Glutamatergic neuron (in vitro differentiated cells): ENCODE results near the gene PNKD. TPM values are rescaled to one million over a fixed set of nuclear protein-coding genes. Genes with fewer than 3 reads are reported as not detected.

Source experiments
- DNase-seq: peaks from one replicate; pipeline ENCODE4 v3.0.0; 2022
- H3K27ac Mint-ChIP-seq: one replicate; pipeline ENCODE4 v1.8.0; 2020; ENCODE audit warnings: mild to moderate bottlenecking, mixed read lengths, inconsistent platforms; ENCODE audit not compliant: unreplicated experiment
- H3K27me3 Mint-ChIP-seq: one replicate; pipeline ENCODE4 v1.8.0; 2020; ENCODE audit warnings: mild to moderate bottlenecking, moderate library complexity, mixed read lengths, inconsistent platforms; ENCODE audit not compliant: unreplicated experiment
- H3K36me3 Mint-ChIP-seq: one replicate; pipeline ENCODE4 v1.8.0; 2020; ENCODE audit warnings: mild to moderate bottlenecking, mixed read lengths, inconsistent platforms; ENCODE audit not compliant: unreplicated experiment
- H3K4me1 Mint-ChIP-seq: one replicate; pipeline ENCODE4 v1.8.0; 2020; ENCODE audit warnings: mild to moderate bottlenecking, low read depth, mixed read lengths, inconsistent platforms; ENCODE audit not compliant: unreplicated experiment
- H3K4me3 Mint-ChIP-seq: one replicate; pipeline ENCODE4 v1.8.0; 2020; ENCODE audit warnings: mild to moderate bottlenecking, mixed read lengths, inconsistent platforms; ENCODE audit not compliant: unreplicated experiment
- H3K9me3 Mint-ChIP-seq: one replicate; pipeline ENCODE4 v1.8.0; 2020; ENCODE audit warnings: mild to moderate bottlenecking, moderate library complexity, mixed read lengths, inconsistent platforms; ENCODE audit not compliant: unreplicated experiment
- CTCF ChIP-seq: fragments of 200-600 bp; sonication (generic); IDR thresholded peaks from one replicate; pipeline ENCODE4 v1.5.0; 2021; ENCODE audit not compliant: partially characterized antibody, unreplicated experiment
- total RNA-seq: library from RNA; stranded (reverse); fragmentation: NEBNext Ultra II Directional; extraction: Animal tissue kit (Norgen Biotek cat#: 25700); gene quantifications from one replicate; pipeline ENCODE4 v1.2.1, GENCODE V29; 2021; ENCODE audit not compliant: unreplicated experiment

The PNKD gene
- total RNA-seq, 1 donor from 2014 or later = 44.2 TPM

- Mint-ChIP-seq H3K27ac (no peak overlapping the region), H3K9me3 (peaks cover 14% of the 10 kb centered on the region), H3K4me1 (peaks cover 8% of the 10 kb centered on the region), H3K4me3 (no peak overlapping the region), H3K36me3 (no peaks in the 10 kb centered on the region), H3K27me3 (peaks cover 13% of the 10 kb centered on the region)
- TF ChIP-seq CTCF = no peak
- no peak for DNase-seq
These were observed 123.5 kb downstream of the PNKD start for GRCh38 chr2:218393750-218394290.

- Mint-ChIP-seq H3K36me3 (no peaks in the 10 kb centered on the region), H3K4me3 (no peak overlapping the region), H3K9me3 (peaks cover 12% of the 10 kb centered on the region), H3K4me1 (peaks cover 8% of the 10 kb centered on the region), H3K27me3 (peaks cover 13% of the 10 kb centered on the region), H3K27ac (no peak overlapping the region)
- TF ChIP-seq CTCF = no peak
- no peak for DNase-seq
These were observed 124.2 kb downstream of the PNKD start for GRCh38 chr2:218394298-218395089.

GRCh38 chr2:218395090-218395444, 124.7 kb downstream of the PNKD start:
- Mint-ChIP-seq H3K27me3 (peaks cover 13% of the 10 kb centered on the region), H3K4me3 (no peak overlapping the region), H3K4me1 (peaks cover 7% of the 10 kb centered on the region), H3K27ac (no peak overlapping the region), H3K36me3 (no peaks in the 10 kb centered on the region), H3K9me3 (peaks cover 12% of the 10 kb centered on the region)
- no peak for DNase-seq
- no peak for TF ChIP-seq CTCF

GRCh38 chr2:218395456-218395825, 125.1 kb downstream of the PNKD start:
- Mint-ChIP-seq H3K4me3 (peak overlapping the region; percentile 80), H3K36me3 (no peaks in the 10 kb centered on the region), H3K27ac (no peak overlapping the region), H3K9me3 (peaks cover 12% of the 10 kb centered on the region), H3K4me1 (peaks cover 6% of the 10 kb centered on the region), H3K27me3 (peaks cover 13% of the 10 kb centered on the region)
- DNase-seq = no peak
- no peak for TF ChIP-seq CTCF
